H9 (cell line): Measurements from ENCODE around the gene OPALIN. TPM values are rescaled to one million over a fixed set of nuclear protein-coding genes. Genes with fewer than 3 reads are reported as not detected.

ENCODE experiments used
- DNase-seq: peaks from one replicate; pipeline ENCODE4 v3.0.0-alpha.2; 2017
- H2AFZ ChIP-seq: one replicate; pipeline ENCODE4 v1.6.1; 2013; ENCODE audit warnings: mild to moderate bottlenecking, low read length, control low read depth, moderate library complexity
- H2AK5ac ChIP-seq: 2 replicates; pipeline ENCODE4 v1.6.1; 2013; ENCODE audit warnings: low read length, control low read depth, mixed read lengths; ENCODE audit not compliant: insufficient read length
- H2BK120ac ChIP-seq: one replicate; pipeline ENCODE4 v1.6.1; 2013; ENCODE audit warnings: low read depth, mild to moderate bottlenecking, low read length, control low read depth, inconsistent platforms; ENCODE audit not compliant: poor library complexity, severe bottlenecking
- H2BK12ac ChIP-seq: 2 replicates; pipeline ENCODE4 v1.6.1; 2013; ENCODE audit warnings: low read length, control low read depth, mixed read lengths, low read depth; ENCODE audit not compliant: insufficient read length
- H2BK15ac ChIP-seq: 2 replicates; pipeline ENCODE4 v1.6.1; 2013; ENCODE audit warnings: low read depth, low read length, control low read depth
- H2BK20ac ChIP-seq: one replicate; pipeline ENCODE4 v1.6.1; 2013; ENCODE audit warnings: low read depth, mild to moderate bottlenecking, low read length, control low read depth, inconsistent platforms; ENCODE audit not compliant: poor library complexity, severe bottlenecking
- H2BK5ac ChIP-seq: 2 replicates; pipeline ENCODE4 v1.6.1; 2013; ENCODE audit warnings: low read length, control low read depth, mixed read lengths; ENCODE audit not compliant: insufficient read length
- H3K14ac ChIP-seq: 2 replicates; pipeline ENCODE4 v1.6.1; 2013; ENCODE audit warnings: low read length, control low read depth; ENCODE audit not compliant: insufficient read depth
- H3K18ac ChIP-seq: 2 replicates; pipeline ENCODE4 v1.6.1; 2013; ENCODE audit warnings: low read depth, mild to moderate bottlenecking, mixed read lengths, low read length, control low read depth; ENCODE audit not compliant: insufficient read length
- H3K23ac ChIP-seq: 2 replicates; pipeline ENCODE4 v1.6.1; 2013; ENCODE audit warnings: low read length, control low read depth, mixed read lengths, low read depth; ENCODE audit not compliant: insufficient read length
- H3K23me2 ChIP-seq: 2 replicates; pipeline ENCODE4 v1.6.1; 2013; ENCODE audit warnings: low read depth, mild to moderate bottlenecking, mixed read lengths, low read length, control low read depth; ENCODE audit not compliant: insufficient read length, poor library complexity, severe bottlenecking
- H3K27ac ChIP-seq: 2 replicates; pipeline ENCODE4 v1.5.1; 2013; ENCODE audit warnings: low read length, control low read depth, mixed read lengths, low read depth; ENCODE audit not compliant: insufficient read length
- H3K27me3 ChIP-seq: 2 replicates; pipeline ENCODE4 v1.6.1; 2013; ENCODE audit warnings: low read length, control low read depth, inconsistent platforms; ENCODE audit not compliant: insufficient read depth
- H3K4ac ChIP-seq: 2 replicates; pipeline ENCODE4 v1.6.1; 2013; ENCODE audit warnings: low read depth, mild to moderate bottlenecking, control low read depth, inconsistent platforms, low read length, moderate library complexity
- H3K4me1 ChIP-seq: 2 replicates; pipeline ENCODE4 v1.6.1; 2013; ENCODE audit warnings: low read length, control low read depth, inconsistent platforms; ENCODE audit not compliant: insufficient read depth
- H3K4me2 ChIP-seq: 2 replicates; pipeline ENCODE4 v1.6.1; 2013; ENCODE audit warnings: low read length, control low read depth, mixed read lengths; ENCODE audit not compliant: insufficient read length, insufficient read depth
- H3K56ac ChIP-seq: 2 replicates; pipeline ENCODE4 v1.6.1; 2013; ENCODE audit warnings: low read depth, mild to moderate bottlenecking, mixed read lengths, low read length, control low read depth; ENCODE audit not compliant: insufficient read length
- H3K79me1 ChIP-seq: 2 replicates; pipeline ENCODE4 v1.6.1; 2013; ENCODE audit warnings: low read depth, mild to moderate bottlenecking, moderate library complexity, low read length, control low read depth, inconsistent platforms; ENCODE audit not compliant: insufficient read depth, poor library complexity, severe bottlenecking
- H3K79me2 ChIP-seq: 2 replicates; pipeline ENCODE4 v1.6.1; 2013; ENCODE audit warnings: low read length, control low read depth, inconsistent platforms; ENCODE audit not compliant: insufficient read depth
- H3K9ac ChIP-seq: 2 replicates; pipeline ENCODE4 v1.6.1; 2013; ENCODE audit warnings: low read length, control low read depth, mixed read lengths; ENCODE audit not compliant: insufficient read length; ENCODE audit errors: extremely low read depth
- H3K9me3 ChIP-seq: one replicate; pipeline ENCODE4 v1.6.1; 2013; ENCODE audit warnings: low read depth, low read length, inconsistent platforms; ENCODE audit not compliant: control insufficient read depth
- H3T11ph ChIP-seq: one replicate; pipeline ENCODE4 v1.6.1; 2013; ENCODE audit warnings: mild to moderate bottlenecking, low read length, control low read depth, inconsistent platforms
- H4K20me1 ChIP-seq: one replicate; pipeline ENCODE4 v1.6.1; 2013; ENCODE audit not compliant: control insufficient read depth, insufficient read length, insufficient read depth
- H4K5ac ChIP-seq: 2 replicates; pipeline ENCODE4 v1.6.1; 2013; ENCODE audit warnings: low read depth, mild to moderate bottlenecking, mixed read lengths, low read length, control low read depth; ENCODE audit not compliant: insufficient read length
- H4K8ac ChIP-seq: replicated peaks from 2 replicates; pipeline ENCODE4 v1.6.1; 2013; ENCODE audit warnings: low read length, control low read depth, mixed read lengths, low read depth; ENCODE audit not compliant: insufficient read length
- H4K91ac ChIP-seq: 2 replicates; pipeline ENCODE4 v1.6.1; 2013; ENCODE audit warnings: low read depth, mild to moderate bottlenecking, moderate library complexity, mixed read lengths, low read length, control low read depth; ENCODE audit not compliant: insufficient read length
- H3K27ac Mint-ChIP-seq, 3 experiments: 2 replicates in 2 of 3; 3 replicates in 1 of 3; pipeline ENCODE4 v1.8.0; 2020 to 2021; ENCODE audit warnings: mixed read lengths in 3 of 3, mild to moderate bottlenecking in 1 of 3, moderate library complexity in 1 of 3
- H3K27me3 Mint-ChIP-seq: 2 replicates; pipeline ENCODE4 v1.8.0; 2021; ENCODE audit warnings: low read depth, mild to moderate bottlenecking, moderate library complexity, mixed read lengths
- H3K36me3 Mint-ChIP-seq, 3 experiments: 2 replicates in 2 of 3; 3 replicates in 1 of 3; pipeline ENCODE4 v1.8.0; 2020 to 2021; ENCODE audit warnings: low read depth in 3 of 3, mixed read lengths in 3 of 3; ENCODE audit not compliant: insufficient read depth in 1 of 3
- H3K4me1 Mint-ChIP-seq, 2 experiments: 2 replicates each; pipeline ENCODE4 v1.8.0; 2020; ENCODE audit warnings: mixed read lengths in 2 of 2
- H3K4me3 Mint-ChIP-seq, 2 experiments: 2 replicates in 1 of 2; 3 replicates in 1 of 2; pipeline ENCODE4 v1.8.0; 2020 to 2021; ENCODE audit warnings: mild to moderate bottlenecking in 2 of 2, mixed read lengths in 2 of 2, moderate library complexity in 1 of 2
- H3K9me3 Mint-ChIP-seq, 2 experiments: 2 replicates in 1 of 2; 3 replicates in 1 of 2; pipeline ENCODE4 v1.8.0; 2020; ENCODE audit warnings: mild to moderate bottlenecking in 2 of 2, mixed read lengths in 2 of 2, moderate library complexity in 1 of 2
- WGBS: extraction: QIAGEN DNeasy Blood & Tissue Kit; methylation state at CpG from one replicate; pipeline ENCODE4 v1.1.7; 2013; ENCODE audit warnings: missing lambda C conversion rate, low lambda C conversion rate, mixed read lengths; ENCODE audit not compliant: insufficient read length; ENCODE audit errors: extremely low coverage; 5-methylcytosine and 5-hydroxymethylcytosine counted together
- total RNA-seq: library from RNA; stranded (reverse); gene quantifications from 2 replicates; pipeline ENCODE4 v1.2.1, GENCODE V29; 2021
- TF ChIP-seq, protein P1 (sequence below): fragments of 200-600 bp; sonication (generic); conservative IDR thresholded peaks from 3 replicates; pipeline ENCODE4 v1.8.0; 2021; ENCODE audit warnings: antibody characterized with exemption, mild to moderate bottlenecking

OPALIN gene
- total RNA-seq, 1 experiment from 2014 or later, result not detected

DNA sequence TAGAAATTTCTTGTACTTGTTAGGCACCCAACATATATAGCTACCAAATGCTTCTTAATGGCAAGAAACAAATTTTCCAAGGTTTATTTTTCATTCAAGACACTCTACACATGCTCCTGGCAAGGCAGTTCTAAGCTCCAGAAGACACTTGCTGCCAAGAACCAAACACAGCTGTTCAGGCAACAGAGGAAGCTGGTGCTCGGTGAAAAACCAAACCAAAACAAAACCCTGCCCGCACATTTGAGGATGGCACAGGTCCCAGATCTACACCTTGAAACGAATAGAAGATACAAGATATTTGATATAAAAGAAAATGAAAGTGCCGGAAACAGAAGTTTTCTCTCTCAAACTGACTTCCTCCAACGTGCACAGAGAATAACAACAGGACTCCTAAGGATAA lies 59.4 kb downstream of the OPALIN start:
- Histone ChIP-seq H2BK5ac (no peak overlapping the region), H2AK5ac (no peak overlapping the region), H3K23ac (no peak overlapping the region), H3K9me3 (no peaks in the 10 kb centered on the region), H4K8ac (no peak overlapping the region), H3K27me3 (no peaks in the 10 kb centered on the region), H3K23me2 (no peaks in the 10 kb centered on the region), H3K79me1 (no peaks in the 10 kb centered on the region), H3K79me2 (no peaks in the 10 kb centered on the region), H3K9ac (no peak overlapping the region), H4K91ac (no peak overlapping the region), H2BK15ac (no peak overlapping the region), H2BK120ac (no peak overlapping the region), H4K5ac (no peak overlapping the region), H2BK20ac (no peak overlapping the region), H4K20me1 (no peaks in the 10 kb centered on the region), H3K18ac (no peak overlapping the region), H2AFZ (no peak overlapping the region), H2BK12ac (no peak overlapping the region), H3K4me2 (no peak overlapping the region), H3K56ac (no peak overlapping the region), H3K4ac (no peak overlapping the region), H3K14ac (no peak overlapping the region), H3K27ac (no peak overlapping the region), H3K4me1 (no peaks in the 10 kb centered on the region), H3T11ph (no peak overlapping the region)
- Mint-ChIP-seq H3K4me1 (peaks cover 6 to 13% of the 10 kb centered on the region in 2 experiments), H3K27me3 (peaks cover 3% of the 10 kb centered on the region; the same call in 1 of the 2 replicates), H3K9me3 (no peaks in the 10 kb centered on the region), H3K36me3 (no peaks in the 10 kb centered on the region; a peak in 1 of 7 replicates), H3K4me3 (no peak overlapping the region), H3K27ac (no peak overlapping the region)
- WGBS, result no CpG with 5 or more reads among the region's 5 CpGs
- TF ChIP-seq, protein P1, sequence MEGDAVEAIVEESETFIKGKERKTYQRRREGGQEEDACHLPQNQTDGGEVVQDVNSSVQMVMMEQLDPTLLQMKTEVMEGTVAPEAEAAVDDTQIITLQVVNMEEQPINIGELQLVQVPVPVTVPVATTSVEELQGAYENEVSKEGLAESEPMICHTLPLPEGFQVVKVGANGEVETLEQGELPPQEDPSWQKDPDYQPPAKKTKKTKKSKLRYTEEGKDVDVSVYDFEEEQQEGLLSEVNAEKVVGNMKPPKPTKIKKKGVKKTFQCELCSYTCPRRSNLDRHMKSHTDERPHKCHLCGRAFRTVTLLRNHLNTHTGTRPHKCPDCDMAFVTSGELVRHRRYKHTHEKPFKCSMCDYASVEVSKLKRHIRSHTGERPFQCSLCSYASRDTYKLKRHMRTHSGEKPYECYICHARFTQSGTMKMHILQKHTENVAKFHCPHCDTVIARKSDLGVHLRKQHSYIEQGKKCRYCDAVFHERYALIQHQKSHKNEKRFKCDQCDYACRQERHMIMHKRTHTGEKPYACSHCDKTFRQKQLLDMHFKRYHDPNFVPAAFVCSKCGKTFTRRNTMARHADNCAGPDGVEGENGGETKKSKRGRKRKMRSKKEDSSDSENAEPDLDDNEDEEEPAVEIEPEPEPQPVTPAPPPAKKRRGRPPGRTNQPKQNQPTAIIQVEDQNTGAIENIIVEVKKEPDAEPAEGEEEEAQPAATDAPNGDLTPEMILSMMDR, result no peak
- DNase-seq, result no peak
